Lung (tissue), 12 donors: ENCODE data around the gene GALNS. TPM values are rescaled to one million over a fixed set of nuclear protein-coding genes. Genes with fewer than 3 reads are reported as not detected.

ENCODE experiments used
- ATAC-seq: fragments of 200-7000 bp; cut with Tn5 transposase; one replicate; pipeline ENCODE4 v1.9.1; 2020; ENCODE audit warnings: moderate number of reproducible peaks; ENCODE audit not compliant: insufficient read depth, low FRiP score
- DNase-seq, 3 donors: peaks; one replicate each; pipeline ENCODE4 v3.0.0-alpha.2; 2013 to 2017
- H3K27ac ChIP-seq, 2 donors: one replicate each; pipeline ENCODE4 v1.5.1; 2013; ENCODE audit warnings: mild to moderate bottlenecking in 2 of 2, moderate library complexity in 2 of 2, control low read depth in 1 of 2, inconsistent platforms in 1 of 2, low read depth in 1 of 2, low read length in 1 of 2
- H3K27me3 ChIP-seq, 3 donors: one replicate each; pipeline ENCODE4 v1.5.1; 2013; ENCODE audit warnings: low read length in 2 of 3; ENCODE audit not compliant: control insufficient read depth in 3 of 3, insufficient read depth in 3 of 3
- H3K36me3 ChIP-seq, 4 donors: one replicate each; pipeline ENCODE4 v1.5.1; 2013; ENCODE audit warnings: low read length in 4 of 4, mild to moderate bottlenecking in 1 of 4, moderate library complexity in 1 of 4; ENCODE audit not compliant: control insufficient read depth in 4 of 4, insufficient read depth in 4 of 4
- H3K4me1 ChIP-seq, 5 donors: one replicate each; pipeline ENCODE4 v1.5.1; 2013; ENCODE audit warnings: low read length in 5 of 5, mild to moderate bottlenecking in 2 of 5, moderate library complexity in 1 of 5; ENCODE audit not compliant: control insufficient read depth in 5 of 5, insufficient read depth in 5 of 5
- H3K4me3 ChIP-seq: one replicate; pipeline ENCODE4 v1.5.1; 2013; ENCODE audit warnings: mild to moderate bottlenecking, control low read depth, moderate library complexity
- H3K9ac ChIP-seq, 2 donors: one replicate each; pipeline ENCODE4 v1.5.1; 2013; ENCODE audit warnings: low read length in 2 of 2, control low read depth in 1 of 2; ENCODE audit not compliant: insufficient read depth in 1 of 2
- H3K9me3 ChIP-seq, 4 donors: one replicate each; pipeline ENCODE4 v1.5.1; 2013; ENCODE audit warnings: low read length in 3 of 4, mild to moderate bottlenecking in 1 of 4, moderate library complexity in 1 of 4; ENCODE audit not compliant: control insufficient read depth in 4 of 4, insufficient read depth in 3 of 4
- CTCF ChIP-seq: IDR thresholded peaks from 2 replicates; pipeline ENCODE4 v1.5.1; 2012; ENCODE audit warnings: mild to moderate bottlenecking; ENCODE audit errors: control extremely low read depth, extremely low read depth
- WGBS, 2 donors: extraction: QIAGEN DNeasy Blood & Tissue Kit; methylation state at CpG; one replicate each; pipeline ENCODE4 v1.1.7; 2013; 5-methylcytosine and 5-hydroxymethylcytosine counted together
- polyA plus RNA-seq, 2 donors: library from polyadenylated mRNA; stranded (reverse); fragments of 200-250 nt; gene quantifications; one replicate each; pipeline ENCODE4 v1.2.1, GENCODE V29; 2013
- total RNA-seq, 2 donors: library from RNA; depleted of rRNA in 1 of 2; stranded (reverse); fragments of >200 nt in 1 of 2; gene quantifications; one replicate each; pipeline ENCODE4 v1.2.1, GENCODE V29; 2014 to 2021
- donor health status: control.
- donor health status: control.
- donor health status: Bipolar disorder and iron deficiency.
- donor health status: healthy.
- donor health status: DM: yes; HTN: yes; CAD: no.

Gene GALNS
- total and polyA plus RNA-seq, 4 donors, result 21.4 to 61.9 (median 30.3) TPM

GRCh38 chr16:88897696-88898425, 41.1 kb upstream of the GALNS start:
- Histone ChIP-seq H3K9me3 (no peaks in the 10 kb centered on the region), H3K9ac (no peak overlapping the region), H3K4me1 (peaks cover 0 to 27% (median 4%) of the 10 kb centered on the region in 5 donors), H3K27me3 (no peaks in the 10 kb centered on the region), H3K4me3 (no peak overlapping the region), H3K27ac (no peak overlapping the region), H3K36me3 (peaks cover 0 to 12% (median 0%) of the 10 kb centered on the region in 4 donors)
- WGBS, 2 donors, result 91 to 92% methylated on average over 34 of the region's 34 CpGs
- no peak for ATAC-seq
- no peak for DNase-seq
- TF ChIP-seq CTCF, result no peak

GRCh38 chr16:88896238-88897070, 39.7 kb upstream of the GALNS start:
- Histone ChIP-seq H3K4me1 (peaks cover 0 to 25% (median 4%) of the 10 kb centered on the region in 5 donors), H3K27me3 (no peaks in the 10 kb centered on the region), H3K4me3 (no peak overlapping the region), H3K9me3 (no peaks in the 10 kb centered on the region), H3K36me3 (peaks cover 0 to 17% (median 0%) of the 10 kb centered on the region in 4 donors), H3K27ac (no peak overlapping the region), H3K9ac (no peak overlapping the region)
- TF ChIP-seq CTCF, result no peak
- WGBS, 2 donors, result 91 to 95% methylated on average over 57 of the region's 57 CpGs
- no peak for ATAC-seq
- DNase-seq, result no peak

- 95% methylated on average over 22 of the region's 22 CpGs for WGBS, 2 donors
- Histone ChIP-seq H3K4me3 (no peak overlapping the region), H3K9ac (no peak overlapping the region), H3K4me1 (peaks cover 0 to 14% (median 0%) of the 10 kb centered on the region in 5 donors), H3K9me3 (no peaks in the 10 kb centered on the region), H3K27me3 (no peaks in the 10 kb centered on the region), H3K36me3 (peaks cover 0 to 14% (median 0%) of the 10 kb centered on the region in 4 donors), H3K27ac (no peak overlapping the region)
- no peak for ATAC-seq
- no peak for TF ChIP-seq CTCF
- no peak for DNase-seq
Measured at GRCh38 chr16:88895335-88895734, 38.6 kb upstream of the GALNS start.
